ENCODE measurements around the gene F5.
"Not testable (repeated sequence)": the region's sequence is repeated elsewhere in the genome, so short reads cannot be mapped to it uniquely, and the experiment has no call there.

F5 gene

GRCh38 chr1:169538998-169539871 lies 47.0 kb downstream of the F5 start:
- no peak overlapping the region for H3K27ac ChIP-seq
- no peak for DNase-seq
- TF ChIP-seq, protein P1, sequence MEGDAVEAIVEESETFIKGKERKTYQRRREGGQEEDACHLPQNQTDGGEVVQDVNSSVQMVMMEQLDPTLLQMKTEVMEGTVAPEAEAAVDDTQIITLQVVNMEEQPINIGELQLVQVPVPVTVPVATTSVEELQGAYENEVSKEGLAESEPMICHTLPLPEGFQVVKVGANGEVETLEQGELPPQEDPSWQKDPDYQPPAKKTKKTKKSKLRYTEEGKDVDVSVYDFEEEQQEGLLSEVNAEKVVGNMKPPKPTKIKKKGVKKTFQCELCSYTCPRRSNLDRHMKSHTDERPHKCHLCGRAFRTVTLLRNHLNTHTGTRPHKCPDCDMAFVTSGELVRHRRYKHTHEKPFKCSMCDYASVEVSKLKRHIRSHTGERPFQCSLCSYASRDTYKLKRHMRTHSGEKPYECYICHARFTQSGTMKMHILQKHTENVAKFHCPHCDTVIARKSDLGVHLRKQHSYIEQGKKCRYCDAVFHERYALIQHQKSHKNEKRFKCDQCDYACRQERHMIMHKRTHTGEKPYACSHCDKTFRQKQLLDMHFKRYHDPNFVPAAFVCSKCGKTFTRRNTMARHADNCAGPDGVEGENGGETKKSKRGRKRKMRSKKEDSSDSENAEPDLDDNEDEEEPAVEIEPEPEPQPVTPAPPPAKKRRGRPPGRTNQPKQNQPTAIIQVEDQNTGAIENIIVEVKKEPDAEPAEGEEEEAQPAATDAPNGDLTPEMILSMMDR (IDR thresholded peaks at IDR 0.05): no peak
- H3K27me3 ChIP-seq: no peaks in the 10 kb centered on the region
- intact Hi-C loops (cut with DNase I; ENCODE audit: low total_unique reads): no loop called here
- no peak overlapping the region for H3K4me3 ChIP-seq
- H3K9me3 ChIP-seq: no peaks in the 10 kb centered on the region
- no peaks in the 10 kb centered on the region for H3K4me1 ChIP-seq
- no peaks in the 10 kb centered on the region for H3K36me3 ChIP-seq

GRCh38 chr1:169534653-169535052 lies 51.6 kb downstream of the F5 start:
- TF ChIP-seq, protein P1 (IDR thresholded peaks at IDR 0.05): no peak
- Histone ChIP-seq H3K27ac (no peak overlapping the region), H3K9me3 (no peaks in the 10 kb centered on the region), H3K36me3 (no peaks in the 10 kb centered on the region), H3K4me1 (no peaks in the 10 kb centered on the region), H3K4me3 (no peak overlapping the region), H3K27me3 (no peaks in the 10 kb centered on the region)
- no peak for DNase-seq
- intact Hi-C loops (cut with DNase I; ENCODE audit: low total_unique reads): no loop called here

GRCh38 chr1:169533528-169534190 lies 52.6 kb downstream of the F5 start:
- H3K36me3 ChIP-seq; H3K9me3 ChIP-seq; DNase-seq; H3K27ac ChIP-seq; H3K27me3 ChIP-seq; H3K4me1 ChIP-seq; H3K4me3 ChIP-seq; intact Hi-C loops (cut with DNase I; ENCODE audit: low total_unique reads): not testable (repeated sequence)

- no peaks in the 10 kb centered on the region for H3K9me3 ChIP-seq
- TF ChIP-seq, protein P1 (IDR thresholded peaks at IDR 0.05): no peak
- H3K36me3 ChIP-seq: no peaks in the 10 kb centered on the region
- DNase-seq: no peak
- intact Hi-C loops (cut with DNase I; ENCODE audit: low total_unique reads): no loop called here
- H3K4me3 ChIP-seq: no peak overlapping the region
- H3K27me3 ChIP-seq: no peaks in the 10 kb centered on the region
- H3K27ac ChIP-seq: no peak overlapping the region
- peaks cover 0 to 7% (median 0%) of the 10 kb centered on the region in 4 donors for H3K4me1 ChIP-seq
Measured at GRCh38 chr1:169530448-169530847, 55.8 kb downstream of the F5 start.

DNA sequence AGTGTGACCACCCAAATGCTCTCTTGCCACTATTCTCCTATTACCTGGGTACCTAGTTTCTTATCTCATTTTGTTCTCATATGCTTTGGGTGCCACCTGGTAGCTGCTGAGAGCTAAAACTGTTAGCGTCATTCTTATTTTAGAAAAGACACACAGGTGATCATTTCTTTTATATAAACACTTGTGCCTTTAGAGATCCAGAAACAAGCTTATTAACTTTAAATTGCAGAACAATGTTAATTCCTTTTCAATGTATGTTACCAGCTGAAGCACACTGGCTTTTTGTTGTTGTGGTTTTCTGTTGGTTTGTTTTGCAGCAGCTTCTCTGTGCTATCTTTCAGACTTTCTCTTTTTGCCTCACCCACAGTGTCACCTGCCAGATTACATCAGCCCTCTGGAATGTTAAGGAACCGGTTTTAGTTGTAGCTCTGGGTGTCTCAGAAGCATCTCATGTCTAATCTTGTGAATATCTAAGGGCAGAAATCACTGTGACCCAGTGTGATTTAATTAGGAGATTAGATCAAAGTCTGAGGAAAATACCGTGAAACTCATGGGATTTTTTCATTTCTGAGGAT lies 57.1 kb downstream of the F5 start:
- no peak overlapping the region for H3K27ac ChIP-seq

More for the DNA sequence above, 57.1 kb downstream of the F5 start:
- Histone ChIP-seq H3K9me3 (no peaks in the 10 kb centered on the region), H3K27me3 (no peaks in the 10 kb centered on the region), H3K36me3 (no peaks in the 10 kb centered on the region), H3K4me1 (peaks cover 0 to 7% (median 0%) of the 10 kb centered on the region in 4 donors), H3K4me3 (no peak overlapping the region)
- TF ChIP-seq, protein P1 (IDR thresholded peaks at IDR 0.05): no peak
- no peak for DNase-seq
- intact Hi-C loops (cut with DNase I; ENCODE audit: low total_unique reads): no loop called here

Data from tibial artery (tissue), 4 donors.